Transverse colon (tissue), 4 donors: Measurements from ENCODE around the gene SPDYC. TPM values are rescaled to one million over a fixed set of nuclear protein-coding genes. Genes with fewer than 3 reads are reported as not detected.
A peak's percentile ranks its signal among the peaks of the same experiment; 100 is the strongest.

Source experiments
- DNase-seq: peaks from one replicate; pipeline ENCODE4 v3.0.0-alpha.2; 2019
- H3K27ac ChIP-seq, 4 donors: fragments of 200-600 bp; sonication (generic); 2 replicates each; pipeline ENCODE4 v1.5.1; 2016 to 2018; ENCODE audit warnings: inconsistent platforms in 4 of 4
- H3K27me3 ChIP-seq: fragments of 200-600 bp; sonication (generic); 2 replicates; pipeline ENCODE4 v1.5.1; 2017; ENCODE audit warnings: inconsistent platforms
- H3K36me3 ChIP-seq, 4 donors: fragments of 200-600 bp; sonication (generic); 2 replicates each; pipeline ENCODE4 v1.5.1; 2017 to 2019; ENCODE audit warnings: inconsistent platforms in 4 of 4
- H3K4me1 ChIP-seq, 4 donors: fragments of 200-600 bp; sonication (generic); 2 replicates each; pipeline ENCODE4 v1.5.1; 2017 to 2020; ENCODE audit warnings: inconsistent platforms in 4 of 4
- H3K4me3 ChIP-seq, 4 donors: fragments of 200-600 bp; sonication (generic); 1 replicate in 1 of 4; 2 replicates in 3 of 4; pipeline versions ENCODE4 v1.5.1 to v1.6.1; 2017 to 2019; ENCODE audit warnings: inconsistent platforms in 4 of 4
- H3K9me3 ChIP-seq, 2 donors: fragments of 200-600 bp; sonication (generic); 2 replicates each; pipeline ENCODE4 v1.5.1; 2017 to 2019; ENCODE audit warnings: inconsistent platforms in 2 of 2
- EP300 ChIP-seq: sonication (generic); formaldehyde crosslinking; IDR thresholded peaks from one replicate; pipeline ENCODE4 v1.6.1; 2017; ENCODE audit warnings: antibody characterized with exemption, low read depth
- POLR2A ChIP-seq: fragments of 450-650 bp; IDR thresholded peaks from one replicate; pipeline ENCODE4 v1.6.1; 2016; ENCODE audit warnings: antibody characterized with exemption, mild to moderate bottlenecking, moderate library complexity
- POLR2AphosphoS5 ChIP-seq, 3 donors: sonication (generic); formaldehyde crosslinking; IDR thresholded peaks; one replicate each; pipeline ENCODE4 v1.6.1; 2016; ENCODE audit warnings: antibody characterized with exemption in 3 of 3
- WGBS, 2 donors: methylation state at CpG; one replicate each; pipeline ENCODE4 v1.1.5; 2018; ENCODE audit warnings: low coverage in 1 of 2; 5-methylcytosine and 5-hydroxymethylcytosine counted together
- in situ Hi-C, 4 donors: fragments of 200-750 bp; cut with MboI; loops; one replicate each; pipeline versions ENCODE4 v1.15.0 to v1.15.1; 2017; ENCODE audit warnings: low sequenced_read_pairs in 3 of 4, low pct_ligation_motif_present in 1 of 4, low pct_unique_long_range_greater_than_20kb in 1 of 4
- intact Hi-C: fragments of 100-400 bp; cut with DNase I; formaldehyde crosslinking; loops from one replicate; pipeline ENCODE4 v1.15.1; 2023; ENCODE audit warnings: low total_unique reads
- total RNA-seq, 4 donors: library from RNA; depleted of rRNA; stranded (reverse); fragments of >200 nt; gene quantifications; one replicate each; pipeline ENCODE4 v1.1.0, GENCODE V29; 2016
- TF ChIP-seq, protein P1 (sequence below), 5 experiments: fragments of 200-600 bp in 3 of 5; fragments of 450-650 bp in 2 of 5; sonication (generic) in 3 of 5; IDR thresholded peaks; 1 replicate in 2 of 5; 2 replicates in 3 of 5; pipeline ENCODE4 v1.5.1; 2016 to 2017; ENCODE audit warnings: antibody characterized with exemption in 5 of 5, inconsistent platforms in 3 of 5, mild to moderate bottlenecking in 2 of 5, moderate library complexity in 1 of 5

Gene SPDYC
- total RNA-seq, 4 donors from 2014 or later, result not detected

DNA sequence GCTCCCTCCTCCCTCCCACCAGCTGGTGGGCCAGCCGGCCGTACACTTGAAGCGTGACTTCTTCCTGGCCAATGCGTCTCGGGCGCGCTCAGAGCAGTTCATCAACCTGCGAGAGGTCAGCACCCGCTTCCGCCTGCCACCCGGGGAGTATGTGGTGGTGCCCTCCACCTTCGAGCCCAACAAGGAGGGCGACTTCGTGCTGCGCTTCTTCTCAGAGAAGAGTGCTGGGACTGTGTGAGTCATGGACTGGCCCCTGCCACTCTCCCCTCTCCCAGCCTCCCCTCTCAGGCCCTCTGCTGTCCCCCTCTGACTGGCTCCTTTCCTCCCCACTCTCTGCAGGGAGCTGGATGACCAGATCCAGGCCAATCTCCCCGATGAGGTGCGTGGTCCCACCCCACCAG lies 36.4 kb downstream of the SPDYC start:
- intact Hi-C loops (no loop called here), in situ Hi-C loops (no loop called here)
- no peak overlapping the region for H3K27ac ChIP-seq
- 98 to 100% methylated on average over 1 to 15 of the region's 17 CpGs for WGBS, 2 donors
- H3K4me3 ChIP-seq, result no peak overlapping the region
- peaks cover 0 to 41% (median 19%) of the 10 kb centered on the region in 4 donors for H3K36me3 ChIP-seq
- TF ChIP-seq, protein P1, sequence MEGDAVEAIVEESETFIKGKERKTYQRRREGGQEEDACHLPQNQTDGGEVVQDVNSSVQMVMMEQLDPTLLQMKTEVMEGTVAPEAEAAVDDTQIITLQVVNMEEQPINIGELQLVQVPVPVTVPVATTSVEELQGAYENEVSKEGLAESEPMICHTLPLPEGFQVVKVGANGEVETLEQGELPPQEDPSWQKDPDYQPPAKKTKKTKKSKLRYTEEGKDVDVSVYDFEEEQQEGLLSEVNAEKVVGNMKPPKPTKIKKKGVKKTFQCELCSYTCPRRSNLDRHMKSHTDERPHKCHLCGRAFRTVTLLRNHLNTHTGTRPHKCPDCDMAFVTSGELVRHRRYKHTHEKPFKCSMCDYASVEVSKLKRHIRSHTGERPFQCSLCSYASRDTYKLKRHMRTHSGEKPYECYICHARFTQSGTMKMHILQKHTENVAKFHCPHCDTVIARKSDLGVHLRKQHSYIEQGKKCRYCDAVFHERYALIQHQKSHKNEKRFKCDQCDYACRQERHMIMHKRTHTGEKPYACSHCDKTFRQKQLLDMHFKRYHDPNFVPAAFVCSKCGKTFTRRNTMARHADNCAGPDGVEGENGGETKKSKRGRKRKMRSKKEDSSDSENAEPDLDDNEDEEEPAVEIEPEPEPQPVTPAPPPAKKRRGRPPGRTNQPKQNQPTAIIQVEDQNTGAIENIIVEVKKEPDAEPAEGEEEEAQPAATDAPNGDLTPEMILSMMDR (IDR thresholded peaks at IDR 0.05), result no peak
- TF ChIP-seq POLR2A, result no peak
- no peak for TF ChIP-seq EP300
- no peak for TF ChIP-seq POLR2AphosphoS5 (IDR thresholded peaks at IDR 0.05)
- H3K27me3 ChIP-seq, result no peaks in the 10 kb centered on the region
- no peaks in the 10 kb centered on the region for H3K9me3 ChIP-seq
- no peak for DNase-seq
- H3K4me1 ChIP-seq, result peaks cover 0 to 11% (median 9%) of the 10 kb centered on the region in 4 donors

DNA sequence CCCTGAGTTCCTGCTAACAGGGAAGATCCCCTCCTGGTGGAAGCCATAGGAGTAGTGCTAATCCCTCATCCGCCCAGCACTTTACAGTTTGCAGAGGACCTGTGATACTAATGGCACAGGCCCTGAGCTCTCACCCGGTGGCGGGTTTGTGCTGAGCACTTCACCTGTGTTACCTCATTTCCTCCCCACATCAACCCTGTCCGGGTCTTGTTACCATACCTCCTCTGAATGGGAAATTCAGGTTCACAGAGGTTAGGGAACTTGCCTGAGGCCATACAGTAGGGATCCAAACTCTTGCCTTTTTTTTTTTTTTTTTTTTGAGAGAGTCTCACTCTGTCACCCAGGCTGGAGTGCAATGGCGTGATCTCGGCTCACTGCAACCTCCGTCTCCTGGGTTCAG lies 36.9 kb downstream of the SPDYC start:
- H3K4me1 ChIP-seq, result peaks cover 0 to 11% (median 9%) of the 10 kb centered on the region in 4 donors
- no peak overlapping the region for H3K4me3 ChIP-seq
- intact Hi-C loops (no loop called here), in situ Hi-C loops (no loop called here)
- peaks cover 0 to 43% (median 18%) of the 10 kb centered on the region in 4 donors for H3K36me3 ChIP-seq
- WGBS, 2 donors, result 83 to 93% methylated on average over 1 to 7 of the region's 7 CpGs
- no peaks in the 10 kb centered on the region for H3K9me3 ChIP-seq
- TF ChIP-seq POLR2A (no peak), POLR2AphosphoS5 (IDR thresholded peaks at IDR 0.05) (no peak)
- H3K27ac ChIP-seq, result no peak overlapping the region
- no peak for DNase-seq
- no peaks in the 10 kb centered on the region for H3K27me3 ChIP-seq

DNA sequence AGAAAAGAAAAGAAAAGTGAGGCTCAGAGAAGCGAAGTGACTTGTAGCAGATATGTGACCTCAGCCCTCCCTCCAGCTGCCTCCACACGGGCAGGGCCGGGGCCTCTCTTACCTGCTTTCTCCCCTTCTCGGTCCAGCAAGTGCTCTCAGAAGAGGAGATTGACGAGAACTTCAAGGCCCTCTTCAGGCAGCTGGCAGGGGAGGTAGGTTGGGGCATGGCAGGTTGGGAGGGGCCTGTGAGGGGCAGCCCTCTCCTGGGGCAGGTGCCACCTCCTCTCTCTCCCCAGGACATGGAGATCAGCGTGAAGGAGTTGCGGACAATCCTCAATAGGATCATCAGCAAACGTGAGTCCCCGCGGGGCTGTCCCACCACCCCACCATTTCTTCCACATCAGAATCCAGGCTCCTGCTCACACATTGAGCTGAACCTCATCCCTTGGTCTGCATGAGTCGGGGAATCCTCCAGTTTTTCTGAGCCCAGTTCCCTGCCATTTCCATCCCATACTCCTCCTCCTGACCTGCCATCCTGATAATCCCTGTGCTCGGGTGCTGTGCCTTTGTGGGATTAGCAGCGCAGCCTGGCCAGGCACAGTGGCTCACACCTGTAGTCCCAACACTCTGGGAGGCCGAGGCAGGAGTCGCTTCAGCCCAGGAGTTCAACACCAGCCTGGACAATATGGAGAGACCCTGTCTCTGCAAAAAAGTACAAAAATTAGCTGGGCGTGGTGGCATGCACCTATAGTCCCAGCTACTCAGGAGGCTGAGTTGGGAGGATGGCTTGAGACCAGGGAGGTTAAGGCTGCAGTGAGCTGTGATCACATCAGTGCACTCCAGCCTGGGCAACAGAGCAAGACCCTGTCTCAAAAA lies 38.1 kb downstream of the SPDYC start:
- Histone ChIP-seq H3K9me3 (no peaks in the 10 kb centered on the region), H3K27ac (peak overlapping the region; percentile 10 to 72 (median 46)), H3K4me1 (peaks cover 0 to 11% (median 9%) of the 10 kb centered on the region in 4 donors), H3K27me3 (no peaks in the 10 kb centered on the region), H3K4me3 (no peak overlapping the region), H3K36me3 (peaks cover 0 to 36% (median 17%) of the 10 kb centered on the region in 4 donors)
- TF ChIP-seq POLR2A, result no peak
- no peak for TF ChIP-seq POLR2AphosphoS5 (IDR thresholded peaks at IDR 0.05)
- TF ChIP-seq, protein P1 (IDR thresholded peaks at IDR 0.05), result no peak
- TF ChIP-seq EP300, result no peak
- DNase-seq, result no peak
- WGBS, 2 donors, result 86% methylated on average over 16 of the region's 16 CpGs; no CpG with 5 or more reads in 1 of the 2 donors
- in situ Hi-C loops, result no loop called here
- intact Hi-C loops, result no loop called here

DNA sequence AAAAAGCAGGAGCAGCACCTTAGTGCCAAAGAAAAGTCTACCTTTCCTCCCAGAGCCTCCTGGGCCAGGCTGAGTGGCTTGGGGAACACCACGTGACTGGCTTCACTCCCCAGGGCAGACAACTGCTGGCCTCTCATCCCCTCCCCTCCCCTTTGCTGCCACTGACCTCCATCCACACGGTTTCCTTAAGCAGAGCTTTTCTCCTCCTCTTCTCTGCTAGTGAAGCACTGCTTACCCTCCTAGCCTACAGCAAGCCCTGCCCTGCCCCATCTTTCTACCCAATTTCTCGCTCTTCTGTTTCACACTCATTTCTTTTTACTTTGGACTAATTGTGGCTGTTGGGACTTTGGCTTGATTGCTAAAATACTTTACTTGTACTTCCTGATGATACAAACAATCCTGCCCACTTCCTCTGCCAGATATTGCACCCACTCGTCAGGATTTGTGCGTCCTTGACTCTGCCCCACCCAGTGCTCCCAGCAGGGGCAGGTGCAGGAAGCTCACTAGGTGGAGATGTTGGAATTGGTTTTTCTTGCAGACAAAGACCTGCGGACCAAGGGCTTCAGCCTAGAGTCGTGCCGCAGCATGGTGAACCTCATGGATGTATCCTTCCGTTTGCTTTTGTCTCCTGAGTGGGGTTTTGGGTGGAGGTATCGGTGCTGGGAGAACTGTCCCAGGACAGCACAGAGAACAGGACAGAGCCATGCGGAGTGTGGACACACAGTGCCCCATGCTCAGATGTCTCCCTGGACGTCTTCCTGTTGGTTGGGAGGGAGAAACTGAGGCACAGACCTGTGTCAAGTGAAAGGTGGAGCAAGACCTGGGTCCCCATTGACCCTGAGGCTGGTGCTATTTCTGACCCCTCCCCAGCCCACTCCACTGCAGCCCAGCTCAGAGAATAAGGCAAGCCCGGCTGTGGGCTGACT lies 39.0 kb downstream of the SPDYC start:
- Histone ChIP-seq H3K4me3 (no peak overlapping the region), H3K36me3 (peaks cover 0 to 34% (median 16%) of the 10 kb centered on the region in 4 donors), H3K27ac (peak overlapping the region; percentile 10 to 72 (median 46)), H3K27me3 (no peaks in the 10 kb centered on the region), H3K9me3 (no peaks in the 10 kb centered on the region), H3K4me1 (peaks cover 0 to 11% (median 9%) of the 10 kb centered on the region in 4 donors)
- intact Hi-C loops (no loop called here), in situ Hi-C loops (no loop called here)
- TF ChIP-seq POLR2A, result no peak
- TF ChIP-seq, protein P1 (IDR thresholded peaks at IDR 0.05), result peak in 2 of 5 experiments; percentile 22 to 37
- WGBS, 2 donors, result 9 to 51% methylated on average over 4 to 13 of the region's 13 CpGs
- peak; percentile 52 for DNase-seq
